Islet of Langerhans (tissue), 1 donor: ENCODE data around the gene PLEKHJ1.
"Not testable (repeated sequence)": the region's sequence is repeated elsewhere in the genome, so short reads cannot be mapped to it uniquely, and the experiment has no call there.

Experiments
- FAIRE-seq: peaks from one replicate; lab custom pipeline; 2011; peaks lifted over from hg19 to GRCh38; lab: Jason Lieb, UNC

PLEKHJ1 gene

DNA sequence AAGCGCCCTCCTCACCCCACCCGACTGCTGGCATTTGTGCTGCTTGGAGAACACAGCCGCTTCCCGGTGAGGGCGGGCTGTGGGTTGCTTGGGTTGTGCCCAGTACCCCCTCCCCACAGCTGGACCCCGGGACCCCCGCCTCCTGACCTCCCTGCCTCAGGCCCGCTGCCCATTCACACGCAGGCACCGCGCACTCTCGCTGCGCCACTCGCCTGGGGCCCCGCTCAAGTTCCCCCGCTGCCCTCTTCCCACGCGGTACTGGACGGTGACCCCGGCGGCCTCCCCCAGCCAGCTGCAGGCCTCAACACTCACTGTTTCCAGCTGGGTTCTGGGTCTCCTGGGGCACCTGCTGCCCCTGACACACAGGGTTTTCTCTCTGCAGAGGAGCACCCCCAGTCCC lies 16.4 kb downstream of the PLEKHJ1 start:
- FAIRE-seq: no peak

DNA sequence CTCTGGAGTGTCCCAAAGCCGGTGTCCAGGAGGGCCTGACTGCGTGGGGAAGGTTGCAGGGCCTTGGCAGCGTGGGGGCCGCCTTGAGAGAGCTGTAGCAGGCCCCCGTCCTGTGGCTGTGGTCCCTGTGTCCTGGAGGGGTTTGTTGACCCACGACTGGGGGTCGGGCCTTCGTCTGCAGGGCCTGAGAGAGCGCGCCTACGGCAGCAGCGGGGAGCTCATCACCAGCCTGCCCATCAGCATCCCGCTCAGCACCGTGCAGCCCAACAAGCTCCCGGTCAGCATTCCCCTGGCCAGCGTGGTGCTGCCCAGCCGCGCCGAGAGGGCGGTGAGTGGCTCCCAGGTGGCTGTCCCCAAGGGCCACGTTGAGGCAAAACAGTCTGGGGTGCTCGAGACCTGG lies 18.5 kb downstream of the PLEKHJ1 start:
- FAIRE-seq: no peak

DNA sequence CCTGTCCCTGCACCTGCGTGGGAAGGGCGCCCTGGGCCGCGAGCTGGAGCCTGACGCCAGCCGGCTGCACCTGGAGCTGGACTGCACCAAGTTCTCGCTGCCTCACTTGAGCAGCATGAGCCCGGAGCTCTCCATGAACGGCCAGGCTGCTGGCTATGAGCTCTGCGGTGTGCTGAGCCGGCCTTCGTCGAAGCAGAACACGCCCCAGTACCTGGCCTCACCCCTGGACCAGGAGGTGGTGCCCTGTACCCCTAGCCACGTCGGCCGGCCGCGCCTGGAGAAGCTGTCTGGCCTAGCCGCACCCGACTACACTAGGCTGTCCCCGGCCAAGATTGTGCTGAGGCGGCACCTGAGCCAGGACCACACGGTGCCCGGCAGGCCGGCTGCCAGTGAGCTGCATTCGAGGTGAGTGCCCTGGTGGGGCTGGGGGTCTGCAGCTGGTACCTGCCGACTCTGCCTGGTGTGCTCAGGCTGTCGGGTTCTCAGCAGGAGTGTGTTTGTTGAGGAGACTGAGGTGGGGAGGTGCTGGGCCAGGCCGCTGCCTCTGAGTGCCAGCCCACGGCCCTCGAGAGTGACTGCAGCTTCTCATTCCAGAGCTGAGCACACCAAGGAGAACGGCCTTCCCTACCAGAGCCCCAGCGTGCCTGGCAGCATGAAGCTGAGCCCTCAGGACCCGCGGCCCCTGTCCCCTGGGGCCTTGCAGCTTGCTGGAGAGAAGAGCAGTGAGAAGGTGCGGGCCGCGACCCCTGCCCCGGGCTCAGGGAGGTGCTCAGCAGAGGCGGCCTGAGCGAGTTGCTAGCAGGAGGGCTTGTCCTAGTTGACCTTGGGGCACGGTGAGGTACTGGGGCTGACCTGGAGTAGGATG lies 19.5 kb downstream of the PLEKHJ1 start:
- FAIRE-seq: no peak

DNA sequence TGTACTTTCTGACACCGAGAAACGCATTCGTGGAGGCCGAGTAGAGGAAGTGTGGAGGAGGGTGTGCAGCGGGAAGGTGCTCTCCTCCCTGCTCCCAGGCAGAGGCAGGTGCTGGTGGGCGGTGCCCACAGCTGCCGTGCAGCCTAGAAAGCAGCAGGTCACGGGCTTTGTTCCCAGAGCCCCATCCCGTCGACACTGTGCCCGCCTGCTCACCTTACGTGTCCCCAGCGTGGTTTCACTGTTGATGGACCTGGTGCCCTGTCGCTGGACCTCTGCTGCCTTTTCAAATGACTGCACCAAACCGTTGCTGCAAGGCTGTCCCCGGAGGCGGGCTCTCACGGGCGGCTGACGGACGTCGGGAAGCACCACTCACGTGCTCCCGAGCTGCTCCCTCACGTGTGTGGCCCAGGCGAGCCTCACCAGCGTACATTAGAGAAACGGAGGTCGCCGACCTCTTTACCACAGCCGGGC lies 20.8 kb downstream of the PLEKHJ1 start:
- no peak for FAIRE-seq

DNA sequence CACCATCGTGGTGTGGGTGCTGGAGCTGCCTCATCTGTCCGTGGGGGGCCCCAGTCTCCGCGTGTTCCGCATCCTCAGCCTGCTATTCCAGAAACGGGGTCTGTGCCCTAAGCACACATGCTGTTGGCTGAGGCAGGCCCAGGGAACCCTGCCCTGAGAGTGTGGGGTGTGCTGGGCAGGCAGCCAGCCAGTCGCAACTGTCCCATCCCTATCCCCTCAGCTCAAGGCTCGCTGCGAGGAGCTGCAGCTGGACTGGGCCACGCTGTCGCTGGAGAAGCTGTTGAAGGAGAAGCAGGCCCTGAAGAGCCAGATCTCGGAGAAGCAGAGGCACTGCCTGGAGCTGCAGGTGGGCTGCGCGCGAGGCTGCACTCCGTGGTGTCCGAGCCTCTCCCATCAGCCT lies 21.9 kb downstream of the PLEKHJ1 start:
- FAIRE-seq: no peak

DNA sequence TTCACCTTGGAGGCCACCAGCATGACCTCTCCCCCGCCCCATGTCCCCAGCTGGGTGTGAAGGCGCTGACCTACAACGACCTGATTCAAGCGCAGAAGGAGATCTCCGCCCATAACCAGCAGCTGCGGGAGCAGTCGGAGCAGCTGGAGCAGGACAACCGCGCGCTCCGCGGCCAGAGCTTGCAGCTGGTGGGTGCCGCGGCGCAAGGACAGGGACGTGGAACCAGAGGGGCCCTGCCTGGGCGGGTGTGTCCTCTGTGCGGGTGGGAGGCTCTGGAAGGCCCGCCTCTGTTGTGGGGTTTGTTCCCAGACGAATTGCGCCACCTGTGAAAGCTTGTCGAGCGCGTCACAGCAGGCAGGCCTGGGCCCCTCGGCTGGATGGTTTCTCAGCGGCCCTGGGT lies 22.3 kb downstream of the PLEKHJ1 start:
- no peak for FAIRE-seq

- no peak for FAIRE-seq
Measured at GRCh38 chr19:2212861-2213711, 23.0 kb downstream of the PLEKHJ1 start.

DNA sequence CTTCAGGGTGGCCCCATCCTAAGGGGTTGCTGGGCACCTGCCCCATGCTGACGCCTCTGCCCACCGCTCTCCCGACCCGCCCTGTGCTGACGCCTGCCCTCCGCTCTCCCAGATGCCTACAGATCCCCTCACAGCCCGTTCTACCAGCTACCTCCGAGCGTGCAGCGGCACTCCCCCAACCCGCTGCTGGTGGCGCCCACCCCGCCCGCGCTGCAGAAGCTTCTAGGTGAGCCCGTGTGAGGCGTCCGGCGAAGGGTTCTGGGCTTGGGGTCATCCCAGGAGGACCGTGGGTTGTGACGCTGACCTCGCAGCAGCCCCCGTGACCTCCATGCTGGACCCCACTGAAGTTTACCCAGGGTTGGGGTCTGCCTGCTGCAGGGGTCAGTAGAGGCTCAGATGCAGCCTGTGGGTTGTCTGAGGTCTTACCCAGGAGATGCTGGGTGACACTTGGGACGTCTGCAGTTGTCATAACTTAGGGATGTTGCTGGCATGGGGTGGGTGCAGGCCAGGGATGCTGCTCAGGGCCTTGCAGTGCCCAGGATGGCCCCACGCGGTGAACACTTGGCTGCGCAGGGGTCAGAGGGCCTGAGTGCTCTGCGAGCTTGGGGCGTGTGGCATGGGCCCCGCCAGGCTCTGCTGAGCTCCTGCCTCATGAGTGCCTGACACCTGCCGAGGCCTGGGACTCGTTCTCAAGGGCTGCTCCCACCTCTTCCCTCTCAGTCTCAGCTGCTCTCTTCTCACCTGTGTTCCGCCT lies 25.0 kb downstream of the PLEKHJ1 start:
- no peak for FAIRE-seq

DNA sequence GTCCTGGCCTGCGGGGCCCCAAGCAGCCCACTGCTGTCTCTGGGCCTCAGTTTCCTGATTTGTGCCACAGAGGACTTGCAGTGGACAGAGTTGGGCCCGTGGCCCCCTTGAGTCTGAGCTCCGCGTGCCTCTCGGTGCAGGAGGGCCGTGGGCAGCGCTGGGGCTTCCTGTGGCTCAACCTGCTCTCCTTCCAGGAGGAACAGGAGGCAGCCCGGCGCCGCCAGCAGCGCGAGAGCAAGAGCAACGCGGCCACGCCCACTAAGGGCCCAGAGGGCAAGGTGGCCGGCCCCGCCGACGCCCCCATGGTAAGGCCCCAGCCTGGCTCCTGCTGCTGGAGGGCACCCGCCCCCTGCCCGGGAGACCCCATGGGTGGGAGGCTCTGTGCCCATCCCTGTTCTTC lies 25.9 kb downstream of the PLEKHJ1 start:
- FAIRE-seq: no peak

DNA sequence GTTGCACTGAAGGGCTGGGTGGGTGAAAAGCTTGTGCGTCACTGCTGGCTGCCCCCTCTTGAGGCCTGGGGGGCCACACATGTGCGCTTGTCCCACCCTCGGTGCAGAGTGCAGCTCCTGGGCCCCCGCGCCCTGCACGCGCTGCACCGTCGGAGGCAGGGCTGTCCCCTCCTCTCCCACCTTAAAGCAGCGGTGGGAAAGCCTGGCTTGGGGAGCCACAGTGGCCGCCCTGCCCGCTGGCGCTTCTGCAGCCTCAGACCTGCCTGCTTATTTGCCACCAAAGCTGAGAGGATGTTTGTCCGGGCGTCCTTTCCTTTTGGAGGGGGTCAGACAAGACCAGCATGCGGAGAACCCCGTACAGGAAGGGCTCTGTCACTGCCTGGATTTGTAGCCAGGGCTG lies 26.7 kb downstream of the PLEKHJ1 start:
- FAIRE-seq: no peak

- no peak for FAIRE-seq
Measured at GRCh38 chr19:2208975-2209374, 27.2 kb downstream of the PLEKHJ1 start.

DNA sequence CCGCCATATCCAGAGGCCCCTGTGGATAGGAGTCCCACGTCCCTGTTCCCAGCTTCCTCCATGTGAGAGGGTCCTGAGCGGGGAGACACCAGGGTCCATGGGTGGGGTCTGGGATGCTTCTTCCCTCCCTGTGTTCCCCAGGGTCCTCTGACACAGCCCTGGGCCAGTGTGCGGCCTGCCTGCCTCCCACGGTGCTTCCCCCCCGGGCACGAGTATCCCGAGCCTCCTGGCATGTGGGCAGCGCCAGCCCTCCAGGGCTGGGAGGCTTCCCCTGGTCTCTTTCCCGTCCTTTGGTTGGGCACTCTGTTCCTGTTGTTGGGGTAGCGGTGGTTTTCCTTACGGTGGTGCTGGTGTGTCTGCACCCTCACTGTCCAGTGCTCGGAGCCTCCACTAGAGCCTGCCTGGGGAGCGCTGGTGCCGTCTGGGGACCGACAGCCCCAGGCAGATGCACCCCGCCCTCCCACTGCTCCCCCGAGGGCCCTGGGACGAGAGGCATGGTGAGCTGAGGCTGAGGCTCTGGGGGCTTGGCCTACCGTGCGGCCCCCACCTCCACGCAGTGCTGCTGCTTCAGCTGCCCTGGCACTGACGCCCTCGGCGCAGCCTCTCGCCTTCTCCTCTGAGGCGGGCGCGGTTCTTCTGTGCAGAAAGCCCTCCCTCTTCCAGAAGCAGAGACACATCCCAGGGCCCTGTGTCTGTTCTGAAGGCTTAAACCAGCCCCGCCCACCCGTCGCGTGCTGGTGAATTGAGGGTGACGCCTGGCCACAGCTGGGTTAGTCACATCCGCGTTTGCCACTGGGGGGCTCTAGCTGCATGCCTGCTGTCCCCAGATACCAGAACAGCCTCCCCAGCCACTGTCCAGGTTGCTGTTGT lies 27.9 kb downstream of the PLEKHJ1 start:
- no peak for FAIRE-seq

- FAIRE-seq: no peak
Measured at GRCh38 chr19:2207008-2207407, 29.1 kb downstream of the PLEKHJ1 start.

DNA sequence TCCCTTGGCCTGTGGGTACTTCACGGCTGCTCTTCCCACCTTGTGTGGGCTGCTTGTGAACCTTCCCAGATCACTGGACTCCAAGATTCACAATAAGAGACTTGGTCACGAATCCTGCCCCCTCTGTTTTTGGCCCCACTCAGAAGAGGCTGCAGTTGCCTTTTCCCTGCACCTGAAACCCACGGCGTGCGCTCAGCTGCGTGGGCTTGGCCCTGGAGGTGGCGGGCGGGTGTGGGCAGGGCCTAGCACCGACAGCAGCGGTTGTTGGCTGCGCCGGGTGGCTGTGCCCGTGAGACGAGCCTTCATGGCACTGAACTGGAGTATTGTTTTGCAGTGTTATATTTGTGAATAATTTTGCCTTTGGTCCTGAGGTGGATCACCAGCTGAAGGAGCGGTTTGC lies 33.8 kb downstream of the PLEKHJ1 start:
- FAIRE-seq: no peak

- no peak for FAIRE-seq
Measured at GRCh38 chr19:2201473-2202148, 34.5 kb downstream of the PLEKHJ1 start.

DNA sequence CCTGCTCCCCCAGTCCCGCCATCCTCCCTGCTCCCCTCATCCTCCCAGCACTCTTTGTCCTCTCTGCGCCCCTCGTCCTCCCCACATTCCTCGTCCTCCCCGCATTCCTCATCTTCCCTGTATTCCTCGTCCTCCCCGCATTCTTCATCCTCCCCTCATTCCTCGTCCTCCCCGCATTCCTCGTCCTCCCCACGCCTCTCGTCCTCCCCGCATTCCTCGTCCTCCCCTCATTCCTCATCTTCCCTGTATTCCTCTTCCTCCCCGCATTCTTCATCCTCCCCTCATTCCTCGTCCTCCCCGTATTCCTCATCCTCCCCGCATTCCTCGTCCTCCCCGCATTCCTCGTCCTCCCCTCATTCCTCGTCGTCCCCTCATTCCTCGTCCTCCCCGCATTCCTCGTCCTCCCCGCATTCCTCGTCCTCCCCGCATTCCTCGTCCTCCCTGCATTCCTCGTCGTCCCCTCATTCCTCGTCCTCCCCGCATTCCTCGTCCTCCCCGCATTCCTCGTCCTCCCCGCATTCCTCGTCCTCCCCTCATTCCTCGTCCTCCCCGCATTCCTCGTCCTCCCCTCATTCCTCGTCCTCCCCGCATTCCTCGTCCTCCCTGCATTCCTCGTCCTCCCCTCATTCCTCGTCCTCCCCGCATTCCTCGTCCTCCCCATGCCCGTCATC lies 35.4 kb downstream of the PLEKHJ1 start:
- not testable (repeated sequence) for FAIRE-seq

- FAIRE-seq: no peak
Measured at GRCh38 chr19:2199861-2200623, 36.1 kb downstream of the PLEKHJ1 start.

DNA sequence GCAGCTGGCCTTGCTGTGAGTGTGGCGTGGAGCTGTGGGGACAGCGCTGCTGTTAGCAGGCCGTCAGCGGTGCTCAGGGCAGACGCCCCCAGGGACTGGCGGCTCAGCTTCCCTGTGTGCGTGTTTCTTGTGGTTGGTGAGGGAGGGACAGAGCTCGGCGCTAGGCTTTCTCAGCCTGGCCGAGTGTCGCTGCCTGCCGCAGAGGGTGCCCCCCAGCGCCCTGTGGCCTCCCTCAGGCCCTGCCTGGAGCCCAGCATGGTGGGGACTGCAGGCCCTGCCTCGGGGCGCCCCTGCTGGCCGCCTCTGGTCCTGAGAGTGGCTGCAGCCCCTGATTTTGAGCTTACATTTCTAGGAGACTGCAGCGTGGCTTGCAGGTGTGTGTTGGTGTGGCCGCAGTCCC lies 36.9 kb downstream of the PLEKHJ1 start:
- FAIRE-seq: no peak

GRCh38 chr19:2198317-2198716 lies 37.8 kb downstream of the PLEKHJ1 start:
- FAIRE-seq: no peak

DNA sequence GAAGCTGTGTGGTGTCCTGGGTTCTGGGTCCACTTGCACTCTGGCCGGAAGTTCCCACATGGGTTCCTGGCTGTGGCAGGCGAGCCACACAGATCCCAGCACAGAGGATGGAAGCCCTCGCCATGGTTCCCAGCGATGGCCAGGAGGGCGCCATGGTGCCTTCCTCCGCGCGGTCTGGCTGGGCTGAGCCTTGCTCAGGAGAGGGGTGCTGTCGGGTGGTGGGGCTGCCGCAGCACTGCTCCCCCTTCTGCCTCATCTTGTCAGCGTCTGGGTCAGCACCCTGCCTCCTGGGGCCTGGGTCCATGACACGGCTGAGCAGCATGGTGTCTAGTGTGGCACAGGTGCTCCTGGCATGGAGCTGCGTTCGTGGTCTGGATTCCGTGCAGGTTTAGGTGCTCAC lies 38.9 kb downstream of the PLEKHJ1 start:
- FAIRE-seq: no peak
